ENCODE measurements around the gene RGS1. TPM values are rescaled to one million over a fixed set of nuclear protein-coding genes. Genes with fewer than 3 reads are reported as not detected.
A peak's percentile ranks its signal among the peaks of the same experiment; 100 is the strongest.

Gene RGS1
- total and polyA plus RNA-seq, 2 of the 8 experiments (the other 6 are each of a cell fraction or from before 2014, with no cell fraction given), result not detected

GRCh38 chr1:192539297-192540092 is 36.1 kb upstream of the RGS1 start:
- ChIA-PET CTCF (ENCODE audit: partially characterized antibody) (interaction anchor here (1.6 kb wide), 1 partner anchor 15 kb away, joined by 4 read pairs; no protein-coding TSS in a partner anchor), POLR2A (ENCODE audit: partially characterized antibody) (no interaction called here)
- H3K9ac ChIP-seq (replicated peaks in 1 of 4; ENCODE audit: extremely low read depth in 1 of 4, low read depth in 3 of 4, low read length in 3 of 4), result no peak overlapping the region
- WGBS, 2 experiments (ENCODE audit: extremely low coverage in 1 of 2, insufficient coverage in 1 of 2, insufficient read length in 1 of 2, insufficient replicate concordance in 2 of 2, low coverage in 1 of 2, low lambda C conversion rate in 2 of 2, missing lambda C conversion rate in 1 of 2), result 81% methylated on average over 4 of the region's 4 CpGs; no CpG with 5 or more reads in 1 of the 2 experiments
- no peak overlapping the region for H2BK20ac ChIP-seq (ENCODE audit: low read length)
- no peak overlapping the region for H3K23ac ChIP-seq (ENCODE audit: insufficient read length)
- no peak overlapping the region for H4K5ac ChIP-seq (ENCODE audit: insufficient read length, low read depth, low read length)
- no peaks in the 10 kb centered on the region for H3K79me2 ChIP-seq (ENCODE audit: control insufficient read depth in 1 of 2, insufficient read depth in 2 of 2, low read length in 2 of 2)
- no peaks in the 10 kb centered on the region for H4K20me1 ChIP-seq (replicated peaks in 1 of 2; ENCODE audit: control insufficient read depth in 1 of 2, insufficient read depth in 2 of 2, low read length in 2 of 2)
- H3K36me3 ChIP-seq (ENCODE audit: control insufficient read depth in 2 of 4, insufficient read depth in 4 of 4, low read length in 3 of 4), result no peaks in the 10 kb centered on the region
- no peak overlapping the region for H3K18ac ChIP-seq (ENCODE audit: extremely low read depth, low read length)
- H2BK12ac ChIP-seq (ENCODE audit: low read depth, low read length), result no peak overlapping the region; the same call in 1 of the 2 replicates
- H2BK120ac ChIP-seq (replicated peaks; ENCODE audit: low read depth, low read length), result no peak overlapping the region
- no peaks in the 10 kb centered on the region; a peak in 1 of 7 replicates for H3K4me1 ChIP-seq (replicated peaks in 1 of 4; ENCODE audit: control insufficient read depth in 3 of 4, insufficient read depth in 4 of 4, low read length in 3 of 4)
- H3K4me2 ChIP-seq (ENCODE audit: insufficient read depth in 1 of 2, low read depth in 2 of 2, low read length in 2 of 2), result no peak overlapping the region
- no peak overlapping the region for H2AK5ac ChIP-seq (ENCODE audit: low read depth, low read length)
- H3K27ac ChIP-seq (ENCODE audit: low read depth, low read length), result peak overlapping the region; percentile 22; the same call in 1 of the 2 replicates
- TF ChIP-seq SP4 (IDR thresholded peaks at IDR 0.05; ENCODE audit: low read length) (no peak), RAD21 (IDR thresholded peaks at IDR 0.05 in 1 of 2, conservative IDR thresholded peaks at IDR 0.05 in 1 of 2; ENCODE audit: low read depth in 2 of 2, low read length in 2 of 2) (no peak), CBX8 (IDR thresholded peaks at IDR 0.05; ENCODE audit: borderline replicate concordance, low read depth, low read length) (no peak), SIRT6 (IDR thresholded peaks at IDR 0.05; ENCODE audit: low read length) (no peak), EGR1 (IDR thresholded peaks at IDR 0.05; ENCODE audit: borderline replicate concordance, low read depth, low read length) (no peak), SRF (IDR thresholded peaks at IDR 0.05; ENCODE audit: low read depth, low read length) (peak; percentile 44; the same call in 1 of the 2 replicates), TEAD4 (IDR thresholded peaks at IDR 0.05; ENCODE audit: low read depth, low read length) (peak; percentile 83), RFX5 (IDR thresholded peaks at IDR 0.05; ENCODE audit: borderline replicate concordance, low read depth, low read length) (no peak), BRCA1 (IDR thresholded peaks at IDR 0.05; ENCODE audit: low read depth, low read length) (no peak), PHF8 (conservative IDR thresholded peaks at IDR 0.05; ENCODE audit: low read depth, low read length) (no peak)
- no peaks in the 10 kb centered on the region for H3K9me3 ChIP-seq (ENCODE audit: insufficient read depth in 2 of 2, low read depth in 1 of 2, low read length in 1 of 2)
- DNase-seq (ENCODE audit: low read depth in 1 of 2, low spot score in 2 of 2) (no peak), FAIRE-seq (peak; percentile 28)
- H2BK5ac ChIP-seq (ENCODE audit: low read depth, low read length), result no peak overlapping the region
- no peaks in the 10 kb centered on the region for H3K27me3 ChIP-seq (replicated peaks in 1 of 4; ENCODE audit: control insufficient read depth in 3 of 4, extremely low read depth in 1 of 4, insufficient read depth in 3 of 4, low read length in 3 of 4)
- H3K56ac ChIP-seq (replicated peaks; ENCODE audit: insufficient read length, low read depth, low read length), result no peak overlapping the region
- H4K91ac ChIP-seq (replicated peaks; ENCODE audit: insufficient read length, low read length), result no peak overlapping the region
- no peak overlapping the region for H3K4ac ChIP-seq (replicated peaks; ENCODE audit: insufficient read length, low read depth, low read length)
- H4K8ac ChIP-seq (ENCODE audit: extremely low read depth, insufficient read depth, low read length), result no peak overlapping the region
- no peak overlapping the region for H2BK15ac ChIP-seq (ENCODE audit: low read length)
- peak overlapping the region; percentile 24; the same call in 1 of the 2 replicates for H2AFZ ChIP-seq (ENCODE audit: low read length)
- H3K79me1 ChIP-seq (ENCODE audit: low read depth, low read length), result no peaks in the 10 kb centered on the region
- no peak overlapping the region for H3K4me3 ChIP-seq (ENCODE audit: extremely low read depth in 1 of 4, insufficient read depth in 2 of 4, low read depth in 3 of 4, low read length in 4 of 4)
- H3K14ac ChIP-seq (ENCODE audit: insufficient read length), result no peak overlapping the region
- no peaks in the 10 kb centered on the region for H3K23me2 ChIP-seq (ENCODE audit: low read depth, low read length)
